GM12801 (cell line): ENCODE measurements around the gene GNG13.

ENCODE experiments used
- TF ChIP-seq, protein P1 (sequence below): IDR thresholded peaks from one replicate; pipeline ENCODE4 v1.5.1; 2011; ENCODE audit warnings: control low read depth; ENCODE audit not compliant: insufficient read length; ENCODE audit errors: extremely low read depth

The GNG13 gene, protein sequence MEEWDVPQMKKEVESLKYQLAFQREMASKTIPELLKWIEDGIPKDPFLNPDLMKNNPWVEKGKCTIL

DNA sequence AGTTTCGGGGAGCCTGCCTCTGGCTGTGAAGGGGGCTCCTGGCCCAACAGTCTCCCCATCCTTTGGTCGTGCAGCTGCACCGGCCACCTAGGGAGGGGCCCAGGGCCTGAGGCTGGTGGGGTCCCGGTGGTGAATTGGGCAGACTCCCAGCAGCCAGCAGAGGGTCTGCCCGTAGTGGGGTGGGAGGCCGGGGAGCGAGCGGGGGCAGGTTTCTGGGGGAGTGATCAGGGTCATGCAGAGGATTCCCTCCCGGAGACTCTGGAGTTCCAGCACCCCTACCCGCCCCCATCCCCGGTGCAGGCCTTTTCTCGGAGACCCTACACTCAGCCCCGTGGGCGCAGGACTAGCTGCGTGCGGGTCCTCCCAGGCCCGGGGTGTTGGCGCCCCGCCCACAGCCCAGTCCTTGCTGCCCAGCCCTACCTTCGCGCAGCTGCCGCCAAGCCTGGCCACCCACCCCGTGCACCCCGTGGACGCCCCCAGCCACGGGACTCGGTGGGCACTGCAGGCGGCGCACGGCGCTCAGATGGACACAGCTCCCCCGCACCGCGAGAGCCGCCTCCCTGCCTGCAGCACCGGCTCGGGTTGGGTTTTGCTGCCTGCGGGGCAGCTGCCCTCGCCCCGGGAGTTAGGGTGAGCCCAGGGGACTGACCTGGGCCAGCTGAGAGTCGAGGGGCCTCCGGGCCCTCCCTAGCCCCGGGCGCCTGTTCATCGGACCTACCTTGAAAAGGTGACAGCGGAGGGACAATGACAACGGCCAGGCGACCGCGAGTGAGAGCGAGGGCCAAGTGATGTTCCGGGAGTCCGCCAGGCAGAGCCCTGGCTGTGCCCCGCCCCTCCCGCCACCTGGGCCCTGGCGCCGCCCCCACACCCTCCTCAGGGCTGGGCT, at the start of gene GNG13:
GNG13 (minus strand) TSS at position 787 of the 886 bp plus-strand sequence. CDS start 1,657 bp downstream, outside the sequence.
- TF ChIP-seq, protein P1, sequence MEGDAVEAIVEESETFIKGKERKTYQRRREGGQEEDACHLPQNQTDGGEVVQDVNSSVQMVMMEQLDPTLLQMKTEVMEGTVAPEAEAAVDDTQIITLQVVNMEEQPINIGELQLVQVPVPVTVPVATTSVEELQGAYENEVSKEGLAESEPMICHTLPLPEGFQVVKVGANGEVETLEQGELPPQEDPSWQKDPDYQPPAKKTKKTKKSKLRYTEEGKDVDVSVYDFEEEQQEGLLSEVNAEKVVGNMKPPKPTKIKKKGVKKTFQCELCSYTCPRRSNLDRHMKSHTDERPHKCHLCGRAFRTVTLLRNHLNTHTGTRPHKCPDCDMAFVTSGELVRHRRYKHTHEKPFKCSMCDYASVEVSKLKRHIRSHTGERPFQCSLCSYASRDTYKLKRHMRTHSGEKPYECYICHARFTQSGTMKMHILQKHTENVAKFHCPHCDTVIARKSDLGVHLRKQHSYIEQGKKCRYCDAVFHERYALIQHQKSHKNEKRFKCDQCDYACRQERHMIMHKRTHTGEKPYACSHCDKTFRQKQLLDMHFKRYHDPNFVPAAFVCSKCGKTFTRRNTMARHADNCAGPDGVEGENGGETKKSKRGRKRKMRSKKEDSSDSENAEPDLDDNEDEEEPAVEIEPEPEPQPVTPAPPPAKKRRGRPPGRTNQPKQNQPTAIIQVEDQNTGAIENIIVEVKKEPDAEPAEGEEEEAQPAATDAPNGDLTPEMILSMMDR, result no peak

DNA sequence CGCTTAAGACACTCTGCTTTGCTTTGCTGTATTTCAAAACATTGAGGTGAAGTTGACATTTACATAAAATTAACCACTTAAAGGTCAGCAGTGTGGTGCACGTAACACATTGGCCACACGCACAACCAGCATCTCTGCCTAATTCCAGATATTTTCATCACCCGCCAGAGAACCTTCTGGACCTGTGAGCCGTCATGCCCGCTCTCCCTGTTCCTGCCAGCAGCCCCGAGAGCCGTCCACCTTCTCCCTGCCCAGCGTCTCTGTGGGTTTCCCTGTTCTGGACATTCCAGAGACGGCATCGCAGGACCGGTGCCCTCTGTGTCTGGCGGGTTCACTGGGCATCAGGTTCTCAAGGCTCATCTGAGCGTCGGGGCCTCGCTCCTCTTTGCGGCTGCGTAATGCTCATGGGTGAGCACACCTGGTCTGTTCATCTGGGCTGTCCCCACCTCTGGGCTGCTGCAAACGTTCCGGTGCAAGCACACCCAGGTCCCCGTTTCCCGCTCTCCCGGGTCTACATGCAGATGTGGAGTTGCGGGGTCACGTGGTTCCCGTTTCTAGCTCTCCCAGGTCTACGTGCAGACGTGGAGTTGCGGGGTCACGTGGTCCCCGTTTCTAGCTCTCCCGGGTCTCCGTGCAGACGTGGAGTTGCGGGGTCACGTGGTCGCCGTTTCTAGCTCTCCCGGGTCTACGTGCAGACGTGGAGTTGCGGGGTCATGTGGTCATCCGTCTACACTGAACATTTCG, 48.1 kb upstream of the GNG13 start:
- TF ChIP-seq, protein P1, result no peak

DNA sequence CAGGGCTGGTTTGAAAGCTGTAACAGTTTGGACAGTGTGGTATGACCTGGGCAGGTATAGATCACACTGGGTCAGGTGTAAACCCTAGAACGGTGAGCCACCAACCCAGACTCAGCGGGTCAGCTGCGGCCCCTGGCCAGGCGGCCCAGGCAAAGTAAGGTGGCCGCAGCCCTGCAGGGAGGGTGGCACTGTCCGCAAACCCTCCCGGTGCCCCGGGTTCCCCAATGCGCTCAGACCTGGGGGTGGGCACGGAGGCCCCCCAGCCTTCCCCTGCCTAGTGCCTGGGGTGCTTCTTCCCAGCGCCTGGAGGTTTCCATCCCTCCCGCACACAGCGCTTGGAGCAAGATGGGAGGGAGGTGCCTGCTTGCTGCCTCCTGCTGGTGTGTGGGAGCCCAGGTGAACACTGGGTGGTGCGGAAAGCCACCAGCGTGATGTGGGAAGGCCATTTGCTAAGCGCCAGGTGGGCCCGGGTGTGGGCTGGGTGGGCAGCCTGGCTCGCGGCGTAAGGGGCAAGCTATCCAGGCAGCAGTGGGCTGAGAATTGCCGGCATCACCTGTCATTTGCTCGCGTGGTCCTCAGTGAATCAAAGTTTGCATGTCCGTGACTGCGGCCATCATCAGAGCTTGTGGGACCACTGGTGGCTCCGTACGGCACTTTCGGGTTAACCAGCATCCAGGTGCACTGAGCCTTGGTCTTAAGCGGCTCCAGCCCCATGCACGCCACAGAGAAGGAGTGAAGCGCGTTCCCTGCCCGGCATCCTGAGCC, 47.3 kb upstream of the GNG13 start:
- TF ChIP-seq, protein P1, result no peak

DNA sequence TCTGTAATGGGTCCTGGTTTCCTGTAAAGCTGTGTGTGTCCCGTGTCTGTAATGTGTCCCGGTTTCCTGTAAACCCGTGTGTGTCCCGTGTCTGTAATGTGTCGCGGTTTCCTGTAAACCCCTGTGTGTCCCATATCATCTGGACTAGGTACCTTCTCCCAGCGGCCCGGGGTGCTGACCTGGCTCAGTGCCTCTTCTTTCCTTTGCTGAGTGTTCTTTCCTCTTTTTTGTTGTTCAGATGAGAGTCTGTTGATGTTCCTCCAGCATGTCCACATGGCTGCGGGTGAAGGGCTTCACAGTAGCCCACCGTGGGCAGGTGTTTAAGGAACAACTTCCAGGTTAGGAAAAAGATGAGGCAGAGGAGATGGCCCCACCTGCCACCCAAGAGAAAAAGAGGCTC, 46.6 kb upstream of the GNG13 start:
- TF ChIP-seq, protein P1, result no peak

DNA sequence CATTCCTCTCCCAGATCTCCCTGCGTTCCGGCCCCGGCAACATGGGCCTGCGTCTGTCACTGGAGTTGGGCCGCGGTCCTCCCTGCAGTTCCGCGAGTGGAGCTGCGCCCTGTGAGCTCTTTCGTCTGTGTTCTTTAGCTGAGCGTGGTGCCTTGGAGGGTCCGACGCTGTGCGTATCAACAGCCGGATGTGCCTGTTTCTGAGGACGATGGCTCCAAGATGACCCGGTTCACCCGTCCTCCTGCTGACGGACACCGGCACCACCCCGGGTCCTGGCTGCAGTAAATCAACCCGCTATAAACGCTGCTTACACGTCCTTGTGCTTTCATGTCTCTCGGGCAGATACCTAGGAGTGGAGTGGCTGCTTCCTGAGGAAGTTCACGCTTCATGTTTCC, 44.8 kb upstream of the GNG13 start:
- TF ChIP-seq, protein P1, result no peak

DNA sequence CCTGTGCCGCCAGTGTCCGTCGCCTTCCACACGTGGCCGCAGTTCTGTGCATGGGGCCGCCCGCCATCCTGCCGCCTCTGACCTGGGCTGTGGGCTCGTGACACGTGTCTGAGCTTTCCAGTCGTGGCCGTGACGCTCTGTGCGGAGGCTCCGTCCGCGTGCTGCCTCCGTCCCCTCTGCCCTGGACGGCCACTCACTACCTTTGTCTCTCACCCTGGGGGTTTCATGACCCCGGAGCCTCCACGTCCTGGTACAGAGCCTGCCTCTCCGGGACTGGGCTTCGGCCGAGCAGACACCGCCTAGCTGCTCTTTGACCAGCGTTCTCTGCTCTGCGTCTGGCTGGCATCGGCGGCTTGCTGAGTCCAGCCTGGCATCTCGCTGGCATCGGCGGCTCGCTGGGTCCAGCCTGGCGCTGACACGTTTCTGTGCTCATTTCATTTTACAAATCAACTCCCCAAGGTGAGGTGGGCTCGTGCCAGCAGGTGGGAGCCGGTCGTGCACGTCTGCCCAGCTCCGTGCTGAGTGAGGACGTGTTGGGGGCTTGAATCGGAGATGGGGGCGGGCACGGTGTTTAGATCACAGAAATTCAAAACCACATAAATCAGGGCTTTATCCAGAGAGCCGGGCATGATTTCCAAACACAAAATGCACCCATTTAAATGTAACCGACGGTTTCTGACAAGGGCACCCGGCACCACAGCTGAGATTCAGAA, 44.3 kb upstream of the GNG13 start:
- TF ChIP-seq, protein P1, result no peak

DNA sequence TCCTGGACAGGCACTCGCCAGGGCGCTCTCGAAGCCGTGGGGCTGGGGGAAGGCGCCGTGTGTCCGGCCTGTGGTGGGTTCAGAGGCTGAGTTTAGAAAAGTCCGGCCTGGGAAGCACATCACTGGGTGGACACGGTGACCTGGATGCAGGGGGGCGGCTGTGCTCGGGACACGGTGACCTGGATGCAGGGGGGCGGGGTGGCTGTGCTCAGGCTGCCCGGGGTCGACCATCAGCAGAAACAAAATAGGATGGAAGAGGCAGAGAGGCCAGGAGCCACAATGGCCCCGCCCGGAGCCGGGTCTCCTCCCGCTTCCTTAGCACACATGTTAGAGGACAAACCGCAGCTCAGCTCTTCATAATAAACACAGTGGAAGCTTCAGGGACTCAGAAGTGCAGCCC, 43.2 kb upstream of the GNG13 start:
- TF ChIP-seq, protein P1, result no peak
